BE2C (cell line): ENCODE measurements around the gene XYLB.

Source experiments
- DNase-seq: peaks from one replicate; pipeline ENCODE4 v3.0.0-alpha.2; 2020
- H3K27me3 ChIP-seq: fragments of 250-450 bp; sonication (Bioruptor Pico); 2 replicates; pipeline ENCODE4 v1.5.1; 2020; ENCODE audit warnings: mild to moderate bottlenecking
- H3K36me3 ChIP-seq: fragments of 250-450 bp; sonication (Bioruptor Pico); 2 replicates; pipeline ENCODE4 v1.5.1; 2020; ENCODE audit warnings: mild to moderate bottlenecking
- H3K4me1 ChIP-seq: fragments of 250-450 bp; sonication (Bioruptor Pico); 2 replicates; pipeline ENCODE4 v1.5.1; 2020
- H3K4me3 ChIP-seq: 2 replicates; pipeline ENCODE4 v1.5.1; 2011; ENCODE audit warnings: low read depth, low read length
- H3K9me3 ChIP-seq: fragments of 250-450 bp; sonication (Bioruptor Pico); 2 replicates; pipeline ENCODE4 v1.5.1; 2020
- CTCF ChIP-seq: IDR thresholded peaks from 2 replicates; pipeline ENCODE4 v1.5.1; 2012; ENCODE audit warnings: mild to moderate bottlenecking, low read depth, low read length

The XYLB gene

GRCh38 chr3:38387862-38388261, 41.3 kb downstream of the XYLB start:
- Histone ChIP-seq H3K27me3 (no peaks in the 10 kb centered on the region), H3K4me1 (no peaks in the 10 kb centered on the region), H3K36me3 (no peaks in the 10 kb centered on the region), H3K4me3 (no peak overlapping the region), H3K9me3 (no peaks in the 10 kb centered on the region)
- no peak for DNase-seq
- no peak for TF ChIP-seq CTCF

- Histone ChIP-seq H3K9me3 (no peaks in the 10 kb centered on the region), H3K36me3 (no peaks in the 10 kb centered on the region), H3K27me3 (no peaks in the 10 kb centered on the region), H3K4me1 (no peaks in the 10 kb centered on the region), H3K4me3 (no peak overlapping the region)
- DNase-seq = no peak
- TF ChIP-seq CTCF = no peak
Measured at GRCh38 chr3:38392604-38393163, 46.1 kb downstream of the XYLB start.

GRCh38 chr3:38396239-38396638, 49.7 kb downstream of the XYLB start:
- H3K27me3 ChIP-seq = no peaks in the 10 kb centered on the region
- H3K36me3 ChIP-seq = no peaks in the 10 kb centered on the region
- no peak for DNase-seq
- TF ChIP-seq CTCF = no peak
- no peaks in the 10 kb centered on the region for H3K4me1 ChIP-seq
- no peak overlapping the region for H3K4me3 ChIP-seq
- H3K9me3 ChIP-seq = no peaks in the 10 kb centered on the region

GRCh38 chr3:38396861-38397260, 50.3 kb downstream of the XYLB start:
- no peaks in the 10 kb centered on the region for H3K36me3 ChIP-seq
- TF ChIP-seq CTCF = no peak
- H3K27me3 ChIP-seq = no peaks in the 10 kb centered on the region
- DNase-seq = no peak
- H3K4me3 ChIP-seq = no peak overlapping the region
- H3K4me1 ChIP-seq = no peaks in the 10 kb centered on the region
- no peaks in the 10 kb centered on the region for H3K9me3 ChIP-seq

- no peak for DNase-seq
Measured at GRCh38 chr3:38397320-38397719, 50.7 kb downstream of the XYLB start.

More at GRCh38 chr3:38397320-38397719, 50.7 kb downstream of the XYLB start:
- H3K4me1 ChIP-seq = no peaks in the 10 kb centered on the region
- H3K4me3 ChIP-seq = no peak overlapping the region
- no peak for TF ChIP-seq CTCF
- no peaks in the 10 kb centered on the region for H3K27me3 ChIP-seq
- H3K36me3 ChIP-seq = no peaks in the 10 kb centered on the region
- no peaks in the 10 kb centered on the region for H3K9me3 ChIP-seq
